HG02759 (cell line): ENCODE data around the gene VPS35.

Experiments used
- ATAC-seq: cut with Tn5 transposase; IDR thresholded peaks from one replicate; pipeline ENCODE4 v1.9.1; 2021; ENCODE audit warnings: mild to moderate bottlenecking, moderate library complexity; ENCODE audit not compliant: unreplicated experiment

Gene VPS35

GRCh38 chr16:46620266-46621005 is 68.5 kb downstream of the VPS35 start:
- ATAC-seq = peak; percentile 24

- ATAC-seq = peak; percentile 22
Measured at GRCh38 chr16:46618516-46618915, 70.5 kb downstream of the VPS35 start.

GRCh38 chr16:46614006-46614405 is 75.0 kb downstream of the VPS35 start:
- no peak for ATAC-seq

- ATAC-seq = no peak
Measured at GRCh38 chr16:46613352-46613751, 75.6 kb downstream of the VPS35 start.

- peak; percentile 66 for ATAC-seq
Measured at GRCh38 chr16:46612121-46612520, 76.9 kb downstream of the VPS35 start.

GRCh38 chr16:46607529-46607928 is 81.4 kb downstream of the VPS35 start:
- ATAC-seq = no peak

- ATAC-seq = no peak
Measured at GRCh38 chr16:46606231-46606630, 82.7 kb downstream of the VPS35 start.
